Activated CD4-positive, alpha-beta T cell treated with anti-CD3 and anti-CD28 coated beads for 1 hour (primary cell): Measurements from ENCODE around the gene CRADD.
"Not testable (repeated sequence)": the region's sequence is repeated elsewhere in the genome, so short reads cannot be mapped to it uniquely, and the experiment has no call there.

Experiments used
- DNase-seq: peaks from one replicate; pipeline ENCODE4 v3.0.0-alpha.2; 2020

CRADD gene

DNA sequence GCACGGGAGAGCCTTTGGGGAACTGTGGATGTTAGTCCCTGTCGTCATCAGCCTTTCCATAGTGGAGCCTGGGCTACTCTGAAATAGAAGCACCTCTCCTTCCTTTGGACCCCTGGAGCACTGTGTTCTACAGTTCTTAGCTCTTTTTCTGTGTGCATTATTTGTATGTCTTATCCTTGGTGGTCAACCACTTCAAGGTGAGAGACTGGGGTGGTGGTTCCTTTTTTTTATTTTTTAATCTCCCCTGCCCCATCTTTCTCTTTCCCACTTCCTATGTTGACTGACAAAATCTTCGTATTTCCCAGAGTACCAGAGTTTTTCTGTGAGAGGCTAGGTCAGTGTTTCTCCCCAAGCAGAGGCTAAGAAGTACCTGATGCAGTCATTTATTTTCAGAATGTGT is 111.7 kb downstream of the CRADD start:
- no peak for DNase-seq

DNA sequence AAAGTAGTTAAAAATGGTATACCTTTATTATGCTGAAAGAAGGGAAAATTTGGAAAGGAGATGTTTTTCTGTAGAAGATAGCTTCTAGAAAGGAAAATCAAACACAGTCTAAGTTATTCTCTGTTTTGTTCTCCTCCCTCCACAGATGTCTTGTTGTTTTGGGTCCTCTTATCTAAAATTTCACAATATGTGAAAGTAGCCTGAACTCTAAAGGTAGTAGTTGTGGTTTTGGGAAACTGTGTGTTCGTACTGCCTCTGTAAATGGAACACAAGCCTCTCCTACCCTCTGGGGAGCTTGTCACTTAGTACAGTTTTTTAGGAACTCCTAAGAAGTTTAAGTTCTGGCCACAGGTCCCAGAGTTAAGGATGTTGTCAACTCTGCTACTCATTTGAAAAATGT is 112.6 kb downstream of the CRADD start:
- no peak for DNase-seq

- no peak for DNase-seq
Measured at GRCh38 chr12:93790472-93791152, 113.4 kb downstream of the CRADD start.

- DNase-seq = no peak
Measured at GRCh38 chr12:93793007-93793406, 115.8 kb downstream of the CRADD start.

GRCh38 chr12:93793983-93794382 is 116.8 kb downstream of the CRADD start:
- DNase-seq = no peak

DNA sequence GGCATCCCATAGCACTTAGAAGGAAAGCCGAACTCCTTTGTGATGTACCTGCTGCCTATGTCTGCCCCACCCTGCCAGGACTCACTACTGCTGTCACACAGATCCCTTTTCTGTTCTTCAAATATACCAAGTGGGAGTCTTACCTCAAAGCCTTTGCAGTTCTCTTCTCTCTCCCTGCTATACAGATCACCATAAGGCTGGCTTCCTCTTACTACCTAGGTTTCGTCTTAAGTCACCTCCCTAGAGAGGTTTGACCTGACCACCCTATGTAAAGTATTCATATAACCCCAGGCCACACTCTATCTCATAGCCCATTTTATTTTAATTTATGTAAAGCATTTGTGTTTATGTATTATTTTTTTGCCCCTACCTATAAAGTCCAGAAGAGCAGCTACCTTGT is 117.6 kb downstream of the CRADD start:
- DNase-seq = no peak

- no peak for DNase-seq
Measured at GRCh38 chr12:93795352-93795751, 118.2 kb downstream of the CRADD start.

DNA sequence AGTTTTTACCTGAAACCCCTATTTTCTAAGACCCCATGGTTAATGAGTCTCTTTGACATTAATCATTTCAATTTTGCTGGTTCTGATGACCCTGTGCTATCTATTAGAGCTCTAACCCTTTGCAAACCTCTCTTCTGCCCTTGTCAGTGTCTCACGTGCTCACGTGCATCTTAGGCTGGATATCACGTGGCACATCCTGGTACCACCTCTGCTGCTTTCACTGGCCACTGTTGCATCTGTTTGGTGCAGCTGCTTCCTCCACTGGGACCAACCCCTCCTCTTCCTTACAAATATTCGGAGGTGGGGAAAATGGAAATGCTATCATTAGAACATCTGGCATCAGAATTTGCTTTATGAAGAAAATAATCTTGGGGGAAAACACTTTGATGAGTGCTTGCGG is 119.6 kb downstream of the CRADD start:
- DNase-seq = no peak

- no peak for DNase-seq
Measured at GRCh38 chr12:93798279-93799151, 121.3 kb downstream of the CRADD start.

DNA sequence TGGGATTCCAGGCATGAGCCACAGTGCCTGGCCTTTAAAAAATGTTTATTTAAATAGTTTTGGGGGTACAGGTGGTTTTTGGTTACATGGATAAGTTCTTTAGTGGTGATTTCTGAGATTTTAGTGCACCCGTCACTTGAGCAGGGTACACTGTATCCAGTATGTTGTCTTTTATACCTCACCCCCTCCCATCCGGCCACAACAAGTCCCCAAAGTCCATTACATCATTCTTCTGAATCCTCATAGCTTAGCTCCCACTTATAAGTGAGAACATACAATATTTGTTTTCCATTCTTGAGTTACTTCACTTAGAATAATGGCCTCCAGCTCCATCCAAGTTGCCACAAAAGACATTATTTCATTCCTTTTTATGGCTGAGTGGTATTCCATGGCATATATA is 124.5 kb downstream of the CRADD start:
- DNase-seq = not testable (repeated sequence)

GRCh38 chr12:93802293-93802692 is 125.1 kb downstream of the CRADD start:
- no peak for DNase-seq

- no peak for DNase-seq
Measured at GRCh38 chr12:93802698-93803423, 125.7 kb downstream of the CRADD start.

DNA sequence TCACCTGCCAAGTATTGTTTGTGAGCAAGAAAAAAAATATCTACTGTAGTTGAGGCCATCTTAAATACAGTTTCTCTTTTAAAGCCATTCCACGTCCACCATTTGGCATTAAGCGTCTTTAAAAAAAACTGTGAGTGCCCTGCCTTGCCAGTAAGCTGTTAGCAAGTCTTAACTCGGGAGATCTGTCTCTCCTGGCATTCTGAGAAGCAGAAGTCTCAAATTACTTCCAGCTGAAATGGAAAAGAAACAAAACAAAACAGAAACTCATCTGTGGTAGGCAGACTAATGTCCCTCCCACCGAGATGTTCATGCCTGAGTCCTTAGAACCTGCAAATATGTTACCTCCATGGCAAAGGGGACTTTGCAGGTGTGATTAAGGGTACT is 126.2 kb downstream of the CRADD start:
- no peak for DNase-seq

GRCh38 chr12:93804392-93805179 is 127.4 kb downstream of the CRADD start:
- DNase-seq = no peak

DNA sequence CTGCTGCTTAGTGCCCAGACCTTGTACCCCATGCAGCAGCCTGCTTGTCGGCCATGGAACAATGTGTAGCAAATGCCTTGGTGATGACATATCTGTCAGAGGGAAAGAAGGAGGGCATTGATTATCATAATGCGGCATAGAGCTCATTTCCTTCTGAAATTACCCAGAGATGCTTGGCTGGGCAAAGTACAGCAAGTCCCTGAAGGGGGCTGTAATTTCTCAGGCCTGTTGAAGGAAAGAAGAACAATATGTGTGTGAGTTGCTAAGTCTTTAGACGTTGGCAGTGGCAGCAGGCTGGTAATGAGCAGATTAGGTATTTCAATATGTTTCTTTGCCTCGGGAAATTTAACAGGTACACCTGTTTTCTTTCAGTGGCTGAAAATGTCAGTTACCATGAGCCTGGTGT is 128.6 kb downstream of the CRADD start:
- no peak for DNase-seq

- no peak for DNase-seq
Measured at GRCh38 chr12:93807354-93807753, 130.2 kb downstream of the CRADD start.

DNA sequence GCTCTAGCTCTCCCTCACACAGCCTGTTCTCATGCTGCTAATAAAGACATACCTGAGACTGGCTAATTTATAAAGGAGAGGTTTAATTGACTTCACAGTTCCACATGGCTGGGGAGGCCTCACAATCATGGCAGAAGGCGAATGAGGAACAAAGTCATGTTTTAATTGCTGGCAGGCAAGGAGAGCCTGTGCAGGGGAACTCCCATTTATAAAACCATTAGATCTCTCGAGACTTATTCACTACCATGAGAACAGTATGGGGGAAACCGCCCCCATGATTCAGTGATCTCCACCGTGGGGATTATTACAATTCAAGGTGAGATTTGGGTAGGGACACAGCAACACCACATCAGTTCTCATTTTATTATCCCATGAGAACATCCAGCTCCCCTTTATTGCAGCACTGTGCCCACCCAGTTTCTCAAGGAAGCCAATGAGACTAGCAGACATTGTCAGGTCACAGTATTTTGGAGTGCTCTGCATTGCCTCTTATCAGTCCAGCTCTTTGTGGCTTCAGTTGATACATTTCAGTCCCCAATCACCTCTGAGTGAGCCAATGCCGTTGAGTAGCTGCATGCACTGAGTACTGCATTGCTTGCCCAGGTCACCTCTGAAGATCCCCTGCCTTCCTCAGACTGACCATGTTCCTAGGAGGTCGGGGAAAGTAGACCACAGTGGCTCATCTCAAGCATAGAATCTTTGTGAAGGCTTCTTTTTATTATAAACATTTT is 131.2 kb downstream of the CRADD start:
- no peak for DNase-seq

DNA sequence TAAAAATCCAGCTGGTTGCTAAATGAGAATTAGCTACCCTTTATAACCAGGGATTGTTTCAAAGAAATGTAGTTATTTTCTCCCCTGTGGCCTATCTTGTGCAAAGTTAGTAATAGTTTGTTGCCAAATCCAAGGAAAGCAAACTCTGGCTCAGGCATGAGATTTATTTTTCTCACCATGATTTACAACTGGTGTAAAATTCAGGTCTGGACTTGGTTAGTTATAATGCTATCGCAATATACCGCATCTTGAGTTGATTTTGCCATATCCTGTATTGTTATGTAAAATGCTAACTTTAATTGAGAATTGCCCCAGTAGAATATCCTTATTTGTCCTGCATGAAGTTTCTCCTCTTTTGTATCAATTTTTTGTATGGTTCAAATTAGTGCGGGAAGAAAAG is 135.5 kb downstream of the CRADD start:
- DNase-seq = no peak

DNA sequence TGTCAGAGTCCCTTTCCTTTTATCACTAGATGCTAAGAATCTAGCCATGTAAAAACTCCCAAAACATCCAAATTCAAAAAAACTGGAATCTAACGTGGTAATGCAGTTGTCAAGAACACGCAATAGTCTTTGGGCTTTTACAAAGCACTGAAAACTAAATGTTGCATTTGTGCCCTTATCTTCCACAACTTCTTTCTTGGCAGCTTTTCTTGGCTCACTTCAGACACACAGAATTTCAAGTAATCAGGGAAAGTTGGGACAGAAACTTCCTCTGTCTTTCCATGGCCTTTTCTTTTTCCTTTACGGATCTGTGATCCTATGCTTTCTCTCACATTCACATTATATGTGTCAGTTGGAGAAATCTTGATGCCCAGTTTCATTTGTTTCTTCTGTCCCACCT is 136.0 kb downstream of the CRADD start:
- DNase-seq = no peak

GRCh38 chr12:93813972-93814821 is 137.0 kb downstream of the CRADD start:
- no peak for DNase-seq

- DNase-seq = no peak
Measured at GRCh38 chr12:93818488-93819049, 141.4 kb downstream of the CRADD start.
